Ishikawa (cell line): ENCODE results near the gene RNPEPL1.

Source experiments
- EGR1 ChIP-seq: IDR thresholded peaks from 2 replicates; pipeline ENCODE4 v1.6.1; 2012
- EP300 ChIP-seq: IDR thresholded peaks from 2 replicates; pipeline ENCODE4 v1.6.1; 2012; ENCODE audit warnings: borderline replicate concordance
- FOXM1 ChIP-seq: IDR thresholded peaks from 2 replicates; pipeline ENCODE4 v1.6.1; 2012; ENCODE audit warnings: low read depth, borderline replicate concordance
- RAD21 ChIP-seq: IDR thresholded peaks from 2 replicates; pipeline ENCODE4 v1.6.1; 2012; ENCODE audit warnings: low read depth
- REST ChIP-seq: IDR thresholded peaks from 2 replicates; pipeline ENCODE4 v1.6.1; 2012; ENCODE audit warnings: low read depth, mild to moderate bottlenecking
- TAF1 ChIP-seq: IDR thresholded peaks from 2 replicates; pipeline ENCODE4 v1.6.1; 2012; ENCODE audit warnings: low read depth, mild to moderate bottlenecking
- TCF12 ChIP-seq: IDR thresholded peaks from 2 replicates; pipeline ENCODE4 v1.6.1; 2012; ENCODE audit warnings: low read depth
- TEAD4 ChIP-seq: IDR thresholded peaks from 2 replicates; pipeline ENCODE4 v1.6.1; 2012
- YY1 ChIP-seq: IDR thresholded peaks from 2 replicates; pipeline ENCODE4 v1.6.1; 2012; ENCODE audit warnings: low read depth
- ZBTB7A ChIP-seq: IDR thresholded peaks from 2 replicates; pipeline ENCODE4 v1.6.1; 2012; ENCODE audit warnings: low read depth
- TF ChIP-seq, protein P1 (sequence below): IDR thresholded peaks from 2 replicates; pipeline ENCODE4 v1.6.1; 2012
- TF ChIP-seq, protein P2 (sequence below): IDR thresholded peaks from 2 replicates; pipeline ENCODE4 v1.6.1; 2012

DNA sequence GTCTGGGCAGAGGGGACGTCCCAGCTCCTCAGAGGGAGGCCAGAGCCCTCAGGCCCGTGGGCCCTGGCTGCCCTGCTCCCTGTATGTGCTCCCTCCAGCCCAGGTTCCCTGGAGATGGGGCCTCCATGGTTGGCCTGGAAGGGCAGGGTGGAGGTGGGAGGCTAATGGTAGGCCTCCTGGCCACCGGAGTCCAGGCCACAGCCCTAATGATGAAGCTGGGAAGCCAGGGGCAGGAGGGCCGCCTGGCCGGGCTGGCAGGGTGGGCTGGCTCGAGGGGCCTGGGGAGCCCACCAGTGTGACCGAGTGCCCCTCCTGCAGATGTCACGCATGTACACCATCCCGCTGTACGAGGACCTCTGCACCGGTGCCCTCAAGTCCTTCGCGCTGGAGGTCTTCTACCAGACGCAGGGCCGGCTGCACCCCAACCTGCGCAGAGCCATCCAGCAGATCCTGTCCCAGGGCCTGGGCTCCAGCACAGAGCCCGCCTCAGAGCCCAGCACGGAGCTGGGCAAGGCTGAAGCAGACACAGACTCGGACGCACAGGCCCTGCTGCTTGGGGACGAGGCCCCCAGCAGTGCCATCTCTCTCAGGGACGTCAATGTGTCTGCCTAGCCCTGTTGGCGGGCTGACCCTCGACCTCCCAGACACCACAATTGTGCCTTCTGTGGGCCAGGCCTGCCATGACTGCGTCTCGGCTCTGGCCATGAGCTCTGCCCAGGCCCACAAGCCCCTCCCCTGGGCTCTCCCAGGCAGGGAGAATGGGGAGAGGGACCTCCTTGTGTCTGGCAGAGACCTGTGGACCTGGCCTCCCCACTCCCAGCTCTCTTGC is 9.2 kb downstream of the RNPEPL1 start:
- no peak for TF ChIP-seq EP300
- no peak for TF ChIP-seq EGR1
- TF ChIP-seq ZBTB7A, result no peak
- TF ChIP-seq RAD21, result no peak
- no peak for TF ChIP-seq TEAD4
- no peak for TF ChIP-seq REST
- no peak for TF ChIP-seq FOXM1
- no peak for TF ChIP-seq TAF1
- TF ChIP-seq YY1, result no peak
- no peak for TF ChIP-seq TCF12
- TF ChIP-seq, protein P1, sequence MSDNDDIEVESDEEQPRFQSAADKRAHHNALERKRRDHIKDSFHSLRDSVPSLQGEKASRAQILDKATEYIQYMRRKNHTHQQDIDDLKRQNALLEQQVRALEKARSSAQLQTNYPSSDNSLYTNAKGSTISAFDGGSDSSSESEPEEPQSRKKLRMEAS, result no peak
- TF ChIP-seq, protein P2, sequence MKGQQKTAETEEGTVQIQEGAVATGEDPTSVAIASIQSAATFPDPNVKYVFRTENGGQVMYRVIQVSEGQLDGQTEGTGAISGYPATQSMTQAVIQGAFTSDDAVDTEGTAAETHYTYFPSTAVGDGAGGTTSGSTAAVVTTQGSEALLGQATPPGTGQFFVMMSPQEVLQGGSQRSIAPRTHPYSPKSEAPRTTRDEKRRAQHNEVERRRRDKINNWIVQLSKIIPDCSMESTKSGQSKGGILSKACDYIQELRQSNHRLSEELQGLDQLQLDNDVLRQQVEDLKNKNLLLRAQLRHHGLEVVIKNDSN, result no peak
